ENCODE data around the gene DOK7. TPM values are rescaled to one million over a fixed set of nuclear protein-coding genes. Genes with fewer than 3 reads are reported as not detected.

The DOK7 gene
- total RNA-seq, 1 donor from 2014 or later: not detected

GRCh38 chr4:3513807-3514206, 50.7 kb downstream of the DOK7 start:
- Mint-ChIP-seq H3K4me3 (no peak overlapping the region), H3K27me3 (ENCODE audit: low read depth) (no peaks in the 10 kb centered on the region), H3K27ac (ENCODE audit: unreplicated experiment) (no peak overlapping the region), H3K4me1 (no peaks in the 10 kb centered on the region), H3K9me3 (no peaks in the 10 kb centered on the region), H3K36me3 (ENCODE audit: low read depth) (peaks cover 30% of the 10 kb centered on the region)
- no peak for TF ChIP-seq CTCF (conservative IDR thresholded peaks at IDR 0.05)
- no peak for DNase-seq (ENCODE audit: low read depth, low spot score)

GRCh38 chr4:3514221-3514780, 51.2 kb downstream of the DOK7 start:
- Mint-ChIP-seq H3K27ac (ENCODE audit: unreplicated experiment) (no peak overlapping the region), H3K4me3 (no peak overlapping the region), H3K9me3 (no peaks in the 10 kb centered on the region), H3K4me1 (no peaks in the 10 kb centered on the region), H3K36me3 (ENCODE audit: low read depth) (peaks cover 29% of the 10 kb centered on the region), H3K27me3 (ENCODE audit: low read depth) (no peaks in the 10 kb centered on the region)
- DNase-seq (ENCODE audit: low read depth, low spot score): no peak
- no peak for TF ChIP-seq CTCF (conservative IDR thresholded peaks at IDR 0.05)

GRCh38 chr4:3514806-3515501, 51.8 kb downstream of the DOK7 start:
- Mint-ChIP-seq H3K36me3 (ENCODE audit: low read depth) (peaks cover 26% of the 10 kb centered on the region), H3K27ac (ENCODE audit: unreplicated experiment) (no peak overlapping the region), H3K27me3 (ENCODE audit: low read depth) (no peaks in the 10 kb centered on the region), H3K4me3 (no peak overlapping the region), H3K9me3 (no peaks in the 10 kb centered on the region), H3K4me1 (no peaks in the 10 kb centered on the region)
- peak; percentile 44 for TF ChIP-seq CTCF (conservative IDR thresholded peaks at IDR 0.05)
- DNase-seq (ENCODE audit: low read depth, low spot score): no peak

- no peak for TF ChIP-seq CTCF (conservative IDR thresholded peaks at IDR 0.05)
- Mint-ChIP-seq H3K36me3 (ENCODE audit: low read depth) (peaks cover 20% of the 10 kb centered on the region), H3K9me3 (no peaks in the 10 kb centered on the region), H3K4me1 (no peaks in the 10 kb centered on the region), H3K27me3 (ENCODE audit: low read depth) (no peaks in the 10 kb centered on the region), H3K4me3 (no peak overlapping the region), H3K27ac (ENCODE audit: unreplicated experiment) (no peak overlapping the region)
- no peak for DNase-seq (ENCODE audit: low read depth, low spot score)
Measured at GRCh38 chr4:3515646-3516045, 52.5 kb downstream of the DOK7 start.

GRCh38 chr4:3516061-3516835, 53.1 kb downstream of the DOK7 start:
- Mint-ChIP-seq H3K36me3 (ENCODE audit: low read depth) (peaks cover 15% of the 10 kb centered on the region), H3K4me1 (no peaks in the 10 kb centered on the region), H3K27me3 (ENCODE audit: low read depth) (no peaks in the 10 kb centered on the region), H3K9me3 (no peaks in the 10 kb centered on the region), H3K27ac (ENCODE audit: unreplicated experiment) (no peak overlapping the region), H3K4me3 (no peak overlapping the region)
- no peak for DNase-seq (ENCODE audit: low read depth, low spot score)
- no peak for TF ChIP-seq CTCF (conservative IDR thresholded peaks at IDR 0.05)

Data from neural crest cell (in vitro differentiated cells).